NOMO-1 (cell line): ENCODE data around the gene SSTR3.
A peak's percentile ranks its signal among the peaks of the same experiment; 100 is the strongest.
"Not testable (repeated sequence)": the region's sequence is repeated elsewhere in the genome, so short reads cannot be mapped to it uniquely, and the experiment has no call there.

Source experiments
- DNase-seq, 2 experiments: peaks; one replicate each; lab custom pipeline; 2025; ENCODE audit not compliant: unreplicated experiment in 2 of 2; lab: John Stamatoyannopoulos, UW

The SSTR3 gene

GRCh38 chr22:37213218-37213855 is 1.1 kb upstream of the SSTR3 start:
- DNase-seq, result no peak

- DNase-seq, result no peak
These were observed 457 bp downstream of the SSTR3 start for GRCh38 chr22:37211866-37212173.

- no peak for DNase-seq
These were observed 1.0 kb downstream of the SSTR3 start for GRCh38 chr22:37211075-37211865.

- DNase-seq, result no peak
These were observed 2.1 kb downstream of the SSTR3 start for GRCh38 chr22:37210041-37210803.

- DNase-seq, result no peak
These were observed 3.0 kb downstream of the SSTR3 start for GRCh38 chr22:37209140-37209845.

- DNase-seq, result no peak
These were observed 3.7 kb downstream of the SSTR3 start for GRCh38 chr22:37208401-37209139.

GRCh38 chr22:37207981-37208380 is 4.3 kb downstream of the SSTR3 start:
- no peak for DNase-seq

- no peak for DNase-seq
These were observed 5.1 kb downstream of the SSTR3 start for GRCh38 chr22:37206841-37207821.

GRCh38 chr22:37206118-37206840 is 6.0 kb downstream of the SSTR3 start:
- no peak for DNase-seq

- DNase-seq, result no peak
These were observed 7.2 kb downstream of the SSTR3 start for GRCh38 chr22:37205046-37205445.

- DNase-seq, result no peak
These were observed 8.1 kb downstream of the SSTR3 start for GRCh38 chr22:37204045-37204655.

- no peak for DNase-seq
These were observed 8.8 kb downstream of the SSTR3 start for GRCh38 chr22:37203354-37204044.

- DNase-seq, result no peak
These were observed 9.6 kb downstream of the SSTR3 start for GRCh38 chr22:37202716-37203115.

GRCh38 chr22:37202001-37202555 is 10.2 kb downstream of the SSTR3 start:
- DNase-seq, result no peak

GRCh38 chr22:37201443-37201820 is 10.8 kb downstream of the SSTR3 start:
- DNase-seq, result not testable (repeated sequence)

GRCh38 chr22:37199760-37200108 is 12.5 kb downstream of the SSTR3 start:
- no peak for DNase-seq

GRCh38 chr22:37199103-37199759 is 13.0 kb downstream of the SSTR3 start:
- peak; percentile 97 to 99 for DNase-seq
